ENCODE results near the gene ZNF730.

DNA sequence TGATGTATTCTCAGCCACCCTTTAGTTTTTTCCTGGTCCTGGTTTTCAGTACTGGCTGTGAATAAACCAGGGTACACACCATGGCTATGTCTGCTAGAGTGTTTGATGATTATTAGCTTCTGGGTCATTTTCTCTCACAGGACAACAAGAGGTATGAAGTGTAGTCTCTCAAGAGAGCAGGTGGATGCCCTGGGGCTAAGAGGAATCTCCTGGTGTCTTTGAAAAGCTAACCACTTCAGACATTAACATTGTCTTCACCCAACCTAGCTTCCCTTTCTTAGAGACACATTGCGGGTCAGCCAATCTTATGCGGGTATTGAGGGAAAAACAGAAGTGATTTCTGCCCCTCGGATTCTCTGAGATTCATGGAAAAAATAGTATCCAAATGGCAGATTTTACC lies 1.6 kb downstream of the ZNF730 start:
- TF ChIP-seq, protein P1, sequence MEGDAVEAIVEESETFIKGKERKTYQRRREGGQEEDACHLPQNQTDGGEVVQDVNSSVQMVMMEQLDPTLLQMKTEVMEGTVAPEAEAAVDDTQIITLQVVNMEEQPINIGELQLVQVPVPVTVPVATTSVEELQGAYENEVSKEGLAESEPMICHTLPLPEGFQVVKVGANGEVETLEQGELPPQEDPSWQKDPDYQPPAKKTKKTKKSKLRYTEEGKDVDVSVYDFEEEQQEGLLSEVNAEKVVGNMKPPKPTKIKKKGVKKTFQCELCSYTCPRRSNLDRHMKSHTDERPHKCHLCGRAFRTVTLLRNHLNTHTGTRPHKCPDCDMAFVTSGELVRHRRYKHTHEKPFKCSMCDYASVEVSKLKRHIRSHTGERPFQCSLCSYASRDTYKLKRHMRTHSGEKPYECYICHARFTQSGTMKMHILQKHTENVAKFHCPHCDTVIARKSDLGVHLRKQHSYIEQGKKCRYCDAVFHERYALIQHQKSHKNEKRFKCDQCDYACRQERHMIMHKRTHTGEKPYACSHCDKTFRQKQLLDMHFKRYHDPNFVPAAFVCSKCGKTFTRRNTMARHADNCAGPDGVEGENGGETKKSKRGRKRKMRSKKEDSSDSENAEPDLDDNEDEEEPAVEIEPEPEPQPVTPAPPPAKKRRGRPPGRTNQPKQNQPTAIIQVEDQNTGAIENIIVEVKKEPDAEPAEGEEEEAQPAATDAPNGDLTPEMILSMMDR (IDR thresholded peaks at IDR 0.05; ENCODE audit: low read depth, low read length, missing input control), result no peak
- no peak for TF ChIP-seq RAD21 (IDR thresholded peaks at IDR 0.05)
- TF ChIP-seq EGR1 (IDR thresholded peaks at IDR 0.05; ENCODE audit: low read depth in 2 of 2), result no peak
- TF ChIP-seq, protein P2, sequence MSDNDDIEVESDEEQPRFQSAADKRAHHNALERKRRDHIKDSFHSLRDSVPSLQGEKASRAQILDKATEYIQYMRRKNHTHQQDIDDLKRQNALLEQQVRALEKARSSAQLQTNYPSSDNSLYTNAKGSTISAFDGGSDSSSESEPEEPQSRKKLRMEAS (IDR thresholded peaks at IDR 0.05), result no peak
- no peak for TF ChIP-seq TAF1 (conservative IDR thresholded peaks at IDR 0.05)
- no peak for TF ChIP-seq YY1 (IDR thresholded peaks at IDR 0.05)
- TF ChIP-seq, protein P3, sequence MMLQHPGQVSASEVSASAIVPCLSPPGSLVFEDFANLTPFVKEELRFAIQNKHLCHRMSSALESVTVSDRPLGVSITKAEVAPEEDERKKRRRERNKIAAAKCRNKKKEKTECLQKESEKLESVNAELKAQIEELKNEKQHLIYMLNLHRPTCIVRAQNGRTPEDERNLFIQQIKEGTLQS (IDR thresholded peaks at IDR 0.05), result no peak
- TF ChIP-seq, protein P4, sequence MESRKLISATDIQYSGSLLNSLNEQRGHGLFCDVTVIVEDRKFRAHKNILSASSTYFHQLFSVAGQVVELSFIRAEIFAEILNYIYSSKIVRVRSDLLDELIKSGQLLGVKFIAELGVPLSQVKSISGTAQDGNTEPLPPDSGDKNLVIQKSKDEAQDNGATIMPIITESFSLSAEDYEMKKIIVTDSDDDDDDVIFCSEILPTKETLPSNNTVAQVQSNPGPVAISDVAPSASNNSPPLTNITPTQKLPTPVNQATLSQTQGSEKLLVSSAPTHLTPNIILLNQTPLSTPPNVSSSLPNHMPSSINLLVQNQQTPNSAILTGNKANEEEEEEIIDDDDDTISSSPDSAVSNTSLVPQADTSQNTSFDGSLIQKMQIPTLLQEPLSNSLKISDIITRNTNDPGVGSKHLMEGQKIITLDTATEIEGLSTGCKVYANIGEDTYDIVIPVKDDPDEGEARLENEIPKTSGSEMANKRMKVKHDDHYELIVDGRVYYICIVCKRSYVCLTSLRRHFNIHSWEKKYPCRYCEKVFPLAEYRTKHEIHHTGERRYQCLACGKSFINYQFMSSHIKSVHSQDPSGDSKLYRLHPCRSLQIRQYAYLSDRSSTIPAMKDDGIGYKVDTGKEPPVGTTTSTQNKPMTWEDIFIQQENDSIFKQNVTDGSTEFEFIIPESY (IDR thresholded peaks at IDR 0.05), result no peak
- no peak for TF ChIP-seq SP1 (IDR thresholded peaks at IDR 0.05)
- TF ChIP-seq, protein P5, sequence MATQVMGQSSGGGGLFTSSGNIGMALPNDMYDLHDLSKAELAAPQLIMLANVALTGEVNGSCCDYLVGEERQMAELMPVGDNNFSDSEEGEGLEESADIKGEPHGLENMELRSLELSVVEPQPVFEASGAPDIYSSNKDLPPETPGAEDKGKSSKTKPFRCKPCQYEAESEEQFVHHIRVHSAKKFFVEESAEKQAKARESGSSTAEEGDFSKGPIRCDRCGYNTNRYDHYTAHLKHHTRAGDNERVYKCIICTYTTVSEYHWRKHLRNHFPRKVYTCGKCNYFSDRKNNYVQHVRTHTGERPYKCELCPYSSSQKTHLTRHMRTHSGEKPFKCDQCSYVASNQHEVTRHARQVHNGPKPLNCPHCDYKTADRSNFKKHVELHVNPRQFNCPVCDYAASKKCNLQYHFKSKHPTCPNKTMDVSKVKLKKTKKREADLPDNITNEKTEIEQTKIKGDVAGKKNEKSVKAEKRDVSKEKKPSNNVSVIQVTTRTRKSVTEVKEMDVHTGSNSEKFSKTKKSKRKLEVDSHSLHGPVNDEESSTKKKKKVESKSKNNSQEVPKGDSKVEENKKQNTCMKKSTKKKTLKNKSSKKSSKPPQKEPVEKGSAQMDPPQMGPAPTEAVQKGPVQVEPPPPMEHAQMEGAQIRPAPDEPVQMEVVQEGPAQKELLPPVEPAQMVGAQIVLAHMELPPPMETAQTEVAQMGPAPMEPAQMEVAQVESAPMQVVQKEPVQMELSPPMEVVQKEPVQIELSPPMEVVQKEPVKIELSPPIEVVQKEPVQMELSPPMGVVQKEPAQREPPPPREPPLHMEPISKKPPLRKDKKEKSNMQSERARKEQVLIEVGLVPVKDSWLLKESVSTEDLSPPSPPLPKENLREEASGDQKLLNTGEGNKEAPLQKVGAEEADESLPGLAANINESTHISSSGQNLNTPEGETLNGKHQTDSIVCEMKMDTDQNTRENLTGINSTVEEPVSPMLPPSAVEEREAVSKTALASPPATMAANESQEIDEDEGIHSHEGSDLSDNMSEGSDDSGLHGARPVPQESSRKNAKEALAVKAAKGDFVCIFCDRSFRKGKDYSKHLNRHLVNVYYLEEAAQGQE (IDR thresholded peaks at IDR 0.05), result no peak
- no peak for TF ChIP-seq HNF4A (conservative IDR thresholded peaks at IDR 0.05)
- no peak for TF ChIP-seq GABPA (IDR thresholded peaks at IDR 0.05 in 1 of 2, conservative IDR thresholded peaks at IDR 0.05 in 1 of 2)
- no peak for TF ChIP-seq JUND (IDR thresholded peaks at IDR 0.05)
